IMR-90 (cell line): ENCODE results near the gene PCDH1. TPM values are rescaled to one million over a fixed set of nuclear protein-coding genes. Genes with fewer than 3 reads are reported as not detected.
A peak's percentile ranks its signal among the peaks of the same experiment; 100 is the strongest.

ENCODE experiments used
- ATAC-seq: fragments of 200-7000 bp; cut with Tn5 transposase; 2 replicates; pipeline ENCODE4 v1.9.1; 2020; ENCODE audit warnings: low read depth, mild to moderate bottlenecking, moderate library complexity
- Bru-seq: library from RNA; stranded (reverse); fragments of 400-500 nt; gene quantifications from one replicate; lab custom pipeline; 2021; lab: Mats Ljungman, UMichigan
- BruChase-seq, 2 experiments: library from RNA; stranded (reverse); fragments of 400-500 nt; gene quantifications; one replicate each; lab custom pipeline; 2021; lab: Mats Ljungman, UMichigan
- BruUV-seq: library from RNA; stranded (reverse); fragments of 400-500 nt; replicated peaks from 2 replicates; lab custom pipeline; 2021; lab: Mats Ljungman, UMichigan
- CTCF ChIA-PET: fragments of 300-600 bp; formaldehyde crosslinking; extraction: SDS; loops from one replicate; lab custom pipeline; 2021; ENCODE audit warnings: antibody characterized with exemption; lab: Yijun Ruan, JAX
- POLR2A ChIA-PET: fragments of 300-600 bp; sonication (Branson Sonifier 250); formaldehyde crosslinking; loops from one replicate; lab custom pipeline; 2022; ENCODE audit warnings: antibody characterized with exemption; ENCODE audit not compliant: unreplicated experiment; lab: Charles Lee
- DNase-seq: peaks from one replicate; pipeline ENCODE4 v3.0.0; 2013
- H2AFZ ChIP-seq: replicated peaks from 2 replicates; pipeline ENCODE3; 2013; ENCODE audit warnings: low read length, mild to moderate bottlenecking; ENCODE audit not compliant: poor library complexity
- H2AK5ac ChIP-seq: 2 replicates; pipeline ENCODE4 v1.6.1; 2013; ENCODE audit warnings: low read depth, low read length, inconsistent platforms
- H2AK9ac ChIP-seq: replicated peaks from 2 replicates; pipeline ENCODE3; 2013; ENCODE audit warnings: mild to moderate bottlenecking, low read depth, low read length, moderate library complexity; ENCODE audit not compliant: poor library complexity
- H2BK120ac ChIP-seq: 2 replicates; pipeline ENCODE4 v1.6.1; 2013; ENCODE audit warnings: low read depth, low read length, inconsistent platforms
- H2BK15ac ChIP-seq: 3 replicates; pipeline ENCODE4 v1.6.1; 2013; ENCODE audit warnings: low read depth, low read length, inconsistent platforms
- H2BK20ac ChIP-seq: 2 replicates; pipeline ENCODE4 v1.6.1; 2013; ENCODE audit warnings: low read depth, mild to moderate bottlenecking, inconsistent platforms, low read length, moderate library complexity
- H2BK5ac ChIP-seq: 2 replicates; pipeline ENCODE4 v1.6.1; 2013; ENCODE audit warnings: mild to moderate bottlenecking, low read depth, low read length, inconsistent platforms; ENCODE audit not compliant: poor library complexity, severe bottlenecking
- H3K14ac ChIP-seq: replicated peaks from 2 replicates; pipeline ENCODE4 v1.6.1; 2013; ENCODE audit warnings: low read depth, low read length, inconsistent platforms
- H3K18ac ChIP-seq: 2 replicates; pipeline ENCODE4 v1.6.1; 2013; ENCODE audit warnings: low read depth, low read length, control low read depth
- H3K23ac ChIP-seq: 2 replicates; pipeline ENCODE4 v1.6.1; 2013; ENCODE audit warnings: low read depth, low read length, inconsistent platforms
- H3K27ac ChIP-seq: 2 replicates; pipeline ENCODE4 v1.5.1; 2013; ENCODE audit warnings: mild to moderate bottlenecking, control low read depth, low read length; ENCODE audit not compliant: insufficient read depth
- H3K27me3 ChIP-seq: 2 replicates; pipeline ENCODE4 v1.6.1; 2013; ENCODE audit warnings: low read length; ENCODE audit not compliant: control insufficient read depth, insufficient read depth
- H3K36me3 ChIP-seq: 2 replicates; pipeline ENCODE4 v1.6.1; 2013; ENCODE audit warnings: low read length, mixed read lengths; ENCODE audit not compliant: control insufficient read depth, insufficient read depth
- H3K4ac ChIP-seq: 2 replicates; pipeline ENCODE4 v1.6.1; 2013; ENCODE audit warnings: low read depth, low read length, inconsistent platforms
- H3K4me1 ChIP-seq: 2 replicates; pipeline ENCODE4 v1.6.1; 2013; ENCODE audit warnings: low read length, mixed read lengths; ENCODE audit not compliant: control insufficient read depth, insufficient read depth
- H3K4me2 ChIP-seq: 2 replicates; pipeline ENCODE4 v1.6.1; 2013; ENCODE audit warnings: low read depth, mild to moderate bottlenecking, control low read depth, low read length, moderate library complexity
- H3K4me3 ChIP-seq: 2 replicates; pipeline ENCODE4 v1.5.1; 2013; ENCODE audit warnings: low read depth, mild to moderate bottlenecking, control low read depth, low read length, moderate library complexity; ENCODE audit not compliant: insufficient read depth
- H3K56ac ChIP-seq: 2 replicates; pipeline ENCODE4 v1.6.1; 2013; ENCODE audit warnings: low read length, inconsistent platforms; ENCODE audit not compliant: insufficient read depth; ENCODE audit errors: extremely low read depth
- H3K79me1 ChIP-seq, 2 experiments: 2 replicates each; pipeline ENCODE4 v1.6.1; 2013; ENCODE audit warnings: low read length in 2 of 2, inconsistent platforms in 1 of 2, low read depth in 1 of 2
- H3K9ac ChIP-seq: 2 replicates; pipeline ENCODE4 v1.6.1; 2013; ENCODE audit warnings: low read depth, low read length, control low read depth
- H3K9me1 ChIP-seq: 2 replicates; pipeline ENCODE4 v1.6.1; 2013; ENCODE audit warnings: low read length, inconsistent platforms; ENCODE audit not compliant: insufficient read depth
- H3K9me3 ChIP-seq: 2 replicates; pipeline ENCODE4 v1.6.1; 2013; ENCODE audit warnings: low read length; ENCODE audit not compliant: control insufficient read depth, insufficient read depth
- H4K20me1 ChIP-seq: 2 replicates; pipeline ENCODE4 v1.6.1; 2013; ENCODE audit warnings: low read length, inconsistent platforms; ENCODE audit not compliant: insufficient read depth
- H4K5ac ChIP-seq: 2 replicates; pipeline ENCODE4 v1.6.1; 2013; ENCODE audit warnings: mild to moderate bottlenecking, low read depth, low read length, control low read depth
- H4K8ac ChIP-seq, 2 experiments: 2 replicates each; pipeline ENCODE4 v1.6.1; 2013; ENCODE audit warnings: low read depth in 2 of 2, low read length in 2 of 2, control low read depth in 1 of 2, inconsistent platforms in 1 of 2
- H4K91ac ChIP-seq: 2 replicates; pipeline ENCODE4 v1.6.1; 2013; ENCODE audit warnings: low read depth, low read length, inconsistent platforms; ENCODE audit not compliant: insufficient read depth
- MAZ ChIP-seq: IDR thresholded peaks from 2 replicates; pipeline ENCODE4 v1.6.1; 2012; ENCODE audit warnings: low read depth, mild to moderate bottlenecking, low read length, improper control_type of control experiment, moderate library complexity, borderline replicate concordance
- MXI1 ChIP-seq: IDR thresholded peaks from 2 replicates; pipeline ENCODE4 v1.6.1; 2012; ENCODE audit warnings: low read depth, mild to moderate bottlenecking, low read length, moderate library complexity, borderline replicate concordance
- RAD21 ChIP-seq: IDR thresholded peaks from 2 replicates; pipeline ENCODE4 v1.6.1; 2012; ENCODE audit warnings: low read length, improper control_type of control experiment
- RCOR1 ChIP-seq: IDR thresholded peaks from 2 replicates; pipeline ENCODE4 v1.6.1; 2012; ENCODE audit warnings: mild to moderate bottlenecking, low read length, improper control_type of control experiment; ENCODE audit not compliant: insufficient replicate concordance
- SMC3 ChIP-seq: fragments of 150-350 bp; IDR thresholded peaks from 2 replicates; pipeline ENCODE4 v1.6.1; 2016; ENCODE audit warnings: low read depth, mild to moderate bottlenecking, antibody characterized with exemption, low read length, moderate library complexity
- WGBS, 2 experiments: methylation state at CpG; one replicate each; pipeline versions ENCODE4 v1.1.5 to v1.1.7; 2013; ENCODE audit warnings: missing lambda C conversion rate in 2 of 2; ENCODE audit not compliant: insufficient read length in 1 of 2; ENCODE audit errors: extremely low coverage in 2 of 2; 5-methylcytosine and 5-hydroxymethylcytosine counted together
- dilution Hi-C: fragments of 300-500 bp; cut with HindIII; formaldehyde crosslinking; loops from one replicate; pipeline ENCODE4 v1.14.3; 2018; ENCODE audit warnings: low sequenced_read_pairs; ENCODE audit not compliant: unreplicated experiment
- in situ Hi-C: fragments of 300-500 bp; cut with MboI; formaldehyde crosslinking; loops from 3 replicates; pipeline ENCODE4 v1.14.3; 2019; ENCODE audit warnings: low sequenced_read_pairs, inconsistent platforms, mixed read lengths
- intact Hi-C: fragments of 100-400 bp; cut with micrococcal nuclease; formaldehyde crosslinking; loops from 2 replicates; pipeline ENCODE4 v1.10.0; 2022
- long read RNA-seq: library from polyadenylated mRNA; unstranded; transcript quantifications from one replicate; pipeline ENCODE4 v2.0.0, GENCODE V29; 2021; ENCODE audit not compliant: unreplicated experiment
- polyA plus RNA-seq, 3 experiments: library from polyadenylated mRNA; depleted of rRNA; stranded (reverse); fragments of >200 nt; gene quantifications; 2 replicates each; pipeline ENCODE4 v1.2.3, GENCODE V29; 2012; ENCODE audit warnings: low replicate concordance in 1 of 3
- total RNA-seq: library from RNA; depleted of rRNA; stranded (reverse); fragments of >200 nt; gene quantifications from 2 replicates; pipeline ENCODE4 v1.2.3, GENCODE V29; 2012; rRNA removed

Gene PCDH1
- total RNA-seq (0.83 and 0.90 TPM in 2 replicates), polyA plus RNA-seq (2012; rRNA removed) (0.74 and 0.82 TPM in 2 replicates), Bru-seq, nascent RNA (percentile 13 among the genes with signal in this experiment), BruChase-seq, experiment 1, labeled RNA remaining after a 6-hour chase (percentile 10 among the genes with signal in this experiment), BruChase-seq, experiment 2, labeled RNA remaining after a 2-hour chase (percentile 7 among the genes with signal in this experiment)
- polyA plus RNA-seq (2012; cell fraction: cytosol; rRNA removed), result 0.26 and 0.82 TPM in 2 replicates
- 0.44 and 0.89 TPM in 2 replicates for polyA plus RNA-seq (2012; cell fraction: nucleus; rRNA removed; ENCODE audit: low replicate concordance)
- long read RNA-seq, result 0 reads

- no peak within 1 kb of the TSS for H3K9ac ChIP-seq
- peak within 1 kb of the TSS; percentile 83 for H3K4me2 ChIP-seq
- ChIA-PET POLR2A (no interaction called here), CTCF (interaction anchor here (0.6 to 4.3 kb wide), 9 partner anchors 11 to 213 kb away, joined by 3 to 31 read pairs (median 5); no protein-coding TSS in a partner anchor)
- 0% methylated on average over 16 of the region's 63 CpGs; no CpG with 5 or more reads in 1 of the 2 experiments for WGBS, 2 experiments
- intact Hi-C loops (no loop called here), dilution Hi-C loops (no loop called here), in situ Hi-C loops (loop anchor here (5.0 kb wide), 1 partner anchor 79 kb away; the partner anchor contains the start of gene PCDH12)
- no peaks in the 10 kb centered on the region for H3K79me1 ChIP-seq
- no peak within 1 kb of the TSS for H2BK5ac ChIP-seq
- no TSS peak for BruUV-seq
- H3K18ac ChIP-seq, result no peak within 1 kb of the TSS
- H4K20me1 ChIP-seq, result peaks cover 2% of the 10 kb centered on the region; the same call in 1 of the 2 replicates
- H3K36me3 ChIP-seq, result no peaks in the 10 kb centered on the region
- H4K5ac ChIP-seq, result no peak within 1 kb of the TSS
- H2AK5ac ChIP-seq, result no peak within 1 kb of the TSS
- H3K56ac ChIP-seq, result no peak within 1 kb of the TSS
- no peak within 1 kb of the TSS for H4K91ac ChIP-seq
- H3K27ac ChIP-seq, result no peak within 1 kb of the TSS
- no peak within 1 kb of the TSS for H3K14ac ChIP-seq
- peaks cover 8% of the 10 kb centered on the region; the same call in 1 of the 2 replicates for H3K4me1 ChIP-seq
- ATAC-seq, result peak; percentile 68
- peak within 1 kb of the TSS; percentile 74 for H2AK9ac ChIP-seq
- H2BK120ac ChIP-seq, result no peak within 1 kb of the TSS
- DNase-seq, result peak; percentile 14
- H3K27me3 ChIP-seq, result peaks cover 80% of the 10 kb centered on the region
- peak within 1 kb of the TSS; percentile 51 for H3K4me3 ChIP-seq
- no peak within 1 kb of the TSS for H4K8ac ChIP-seq
- H3K4ac ChIP-seq, result no peak within 1 kb of the TSS
- no peak for TF ChIP-seq SMC3
- no peak for TF ChIP-seq RCOR1
- no peak for TF ChIP-seq MXI1
- no peak for TF ChIP-seq RAD21
- no peak for TF ChIP-seq MAZ
- no peak within 1 kb of the TSS for H2BK15ac ChIP-seq
- no peak within 1 kb of the TSS for H2BK20ac ChIP-seq
- H2AFZ ChIP-seq, result peak within 1 kb of the TSS; percentile 83
- 0 out of 2 replicates have a peak, but pooled peaks cover 2% of the 10 kb centered on the region for H3K9me3 ChIP-seq
- H3K9me1 ChIP-seq, result no peaks in the 10 kb centered on the region
- H3K23ac ChIP-seq, result peak within 1 kb of the TSS; percentile 21
Measured at GRCh38 chr5:141878186-141878710, at the start of gene PCDH1. TSS of gene PCDH1 (minus strand) at chr5:141878410. CDS start at chr5:141878262, 148 bp downstream.
